ENCODE data around the gene SELENOI. TPM values are rescaled to one million over a fixed set of nuclear protein-coding genes. Genes with fewer than 3 reads are reported as not detected.

Gene SELENOI
- total RNA-seq, 1 donor from 2014 or later, result 16.3 TPM

GRCh38 chr2:26410764-26411243 is 64.9 kb downstream of the SELENOI start:
- no peak for DNase-seq (ENCODE audit: low read depth in 2 of 2)

- no peak for DNase-seq (ENCODE audit: low read depth in 2 of 2)
Measured at GRCh38 chr2:26411419-26411818, 65.5 kb downstream of the SELENOI start.

GRCh38 chr2:26412091-26412673 is 66.2 kb downstream of the SELENOI start:
- DNase-seq (ENCODE audit: low read depth in 2 of 2), result no peak

- no peak for DNase-seq (ENCODE audit: low read depth in 2 of 2)
Measured at GRCh38 chr2:26414311-26414710, 68.4 kb downstream of the SELENOI start.

- no peak for DNase-seq (ENCODE audit: low read depth in 2 of 2)
Measured at GRCh38 chr2:26421961-26422360, 76.0 kb downstream of the SELENOI start.

GRCh38 chr2:26422947-26423629 is 77.1 kb downstream of the SELENOI start:
- no peak for DNase-seq (ENCODE audit: low read depth in 2 of 2)

- DNase-seq (ENCODE audit: low read depth in 2 of 2), result no peak
Measured at GRCh38 chr2:26423750-26424149, 77.8 kb downstream of the SELENOI start.

GRCh38 chr2:26424221-26424620 is 78.3 kb downstream of the SELENOI start:
- DNase-seq (ENCODE audit: low read depth in 2 of 2), result no peak

- no peak for DNase-seq (ENCODE audit: low read depth in 2 of 2)
Measured at GRCh38 chr2:26428846-26429245, 82.9 kb downstream of the SELENOI start.

GRCh38 chr2:26429779-26430578 is 84.0 kb downstream of the SELENOI start:
- peak in 1 of 2 donors; percentile 25 for DNase-seq (ENCODE audit: low read depth in 2 of 2)

- DNase-seq (ENCODE audit: low read depth in 2 of 2), result no peak
Measured at GRCh38 chr2:26430826-26431225, 84.9 kb downstream of the SELENOI start.

GRCh38 chr2:26432363-26432762 is 86.4 kb downstream of the SELENOI start:
- DNase-seq (ENCODE audit: low read depth in 2 of 2), result no peak

- no peak for DNase-seq (ENCODE audit: low read depth in 2 of 2)
Measured at GRCh38 chr2:26432859-26433258, 86.9 kb downstream of the SELENOI start.

- no peak for DNase-seq (ENCODE audit: low read depth in 2 of 2)
Measured at GRCh38 chr2:26435106-26435505, 89.2 kb downstream of the SELENOI start.

GRCh38 chr2:26438526-26438925 is 92.6 kb downstream of the SELENOI start:
- no peak for DNase-seq (ENCODE audit: low read depth in 2 of 2)

- no peak for DNase-seq (ENCODE audit: low read depth in 2 of 2)
Measured at GRCh38 chr2:26438926-26439325, 93.0 kb downstream of the SELENOI start.

GRCh38 chr2:26442301-26442700 is 96.4 kb downstream of the SELENOI start:
- DNase-seq (ENCODE audit: low read depth in 2 of 2), result no peak

GRCh38 chr2:26442707-26443106 is 96.8 kb downstream of the SELENOI start:
- DNase-seq (ENCODE audit: low read depth in 2 of 2), result peak in 1 of 2 donors; percentile 61

GRCh38 chr2:26444236-26444635 is 98.3 kb downstream of the SELENOI start:
- no peak for DNase-seq (ENCODE audit: low read depth in 2 of 2)

Measured in dermis microvascular lymphatic vessel endothelial cell (primary cell).